GM20000 (cell line): ENCODE results near the gene SLC30A1.

Source experiments
- DNase-seq: peaks from one replicate; pipeline ENCODE4 v3.0.0; 2012; ENCODE audit warnings: low spot score
- TF ChIP-seq, protein P1 (sequence below): IDR thresholded peaks from 2 replicates; pipeline ENCODE4 v1.5.1; 2012; ENCODE audit warnings: mild to moderate bottlenecking, control low read depth; ENCODE audit errors: extremely low read depth, missing control alignments

SLC30A1 gene

GRCh38 chr1:211601982-211602670, 23.2 kb upstream of the SLC30A1 start:
- TF ChIP-seq, protein P1, sequence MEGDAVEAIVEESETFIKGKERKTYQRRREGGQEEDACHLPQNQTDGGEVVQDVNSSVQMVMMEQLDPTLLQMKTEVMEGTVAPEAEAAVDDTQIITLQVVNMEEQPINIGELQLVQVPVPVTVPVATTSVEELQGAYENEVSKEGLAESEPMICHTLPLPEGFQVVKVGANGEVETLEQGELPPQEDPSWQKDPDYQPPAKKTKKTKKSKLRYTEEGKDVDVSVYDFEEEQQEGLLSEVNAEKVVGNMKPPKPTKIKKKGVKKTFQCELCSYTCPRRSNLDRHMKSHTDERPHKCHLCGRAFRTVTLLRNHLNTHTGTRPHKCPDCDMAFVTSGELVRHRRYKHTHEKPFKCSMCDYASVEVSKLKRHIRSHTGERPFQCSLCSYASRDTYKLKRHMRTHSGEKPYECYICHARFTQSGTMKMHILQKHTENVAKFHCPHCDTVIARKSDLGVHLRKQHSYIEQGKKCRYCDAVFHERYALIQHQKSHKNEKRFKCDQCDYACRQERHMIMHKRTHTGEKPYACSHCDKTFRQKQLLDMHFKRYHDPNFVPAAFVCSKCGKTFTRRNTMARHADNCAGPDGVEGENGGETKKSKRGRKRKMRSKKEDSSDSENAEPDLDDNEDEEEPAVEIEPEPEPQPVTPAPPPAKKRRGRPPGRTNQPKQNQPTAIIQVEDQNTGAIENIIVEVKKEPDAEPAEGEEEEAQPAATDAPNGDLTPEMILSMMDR: no peak

GRCh38 chr1:211601159-211601558, 22.2 kb upstream of the SLC30A1 start:
- TF ChIP-seq, protein P1: no peak
- DNase-seq: no peak

More at GRCh38 chr1:211601982-211602670, 23.2 kb upstream of the SLC30A1 start:
- DNase-seq: no peak

DNA sequence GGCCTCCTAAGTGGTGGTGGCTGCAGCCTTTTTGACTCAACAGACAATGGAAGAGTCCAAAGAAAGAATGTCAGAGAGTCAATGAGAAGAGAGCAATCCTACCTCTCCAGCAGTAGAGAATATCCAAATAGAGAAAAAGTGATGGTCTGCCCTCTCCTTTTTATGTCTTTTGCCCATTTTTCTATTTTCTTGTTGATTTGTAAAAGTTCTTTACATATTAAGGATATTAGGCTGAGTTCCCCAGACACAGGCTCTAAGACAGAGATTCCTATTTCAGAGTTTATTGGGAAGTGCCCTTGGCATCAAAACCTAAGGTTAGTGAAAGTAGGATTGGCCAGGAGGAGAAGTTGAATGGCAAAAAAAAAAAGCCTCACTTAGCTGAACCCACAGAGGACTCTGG, 20.3 kb upstream of the SLC30A1 start:
- no peak for DNase-seq
- TF ChIP-seq, protein P1: no peak

- DNase-seq: no peak
- TF ChIP-seq, protein P1: no peak
These were observed 19.6 kb upstream of the SLC30A1 start for GRCh38 chr1:211598514-211598913.

DNA sequence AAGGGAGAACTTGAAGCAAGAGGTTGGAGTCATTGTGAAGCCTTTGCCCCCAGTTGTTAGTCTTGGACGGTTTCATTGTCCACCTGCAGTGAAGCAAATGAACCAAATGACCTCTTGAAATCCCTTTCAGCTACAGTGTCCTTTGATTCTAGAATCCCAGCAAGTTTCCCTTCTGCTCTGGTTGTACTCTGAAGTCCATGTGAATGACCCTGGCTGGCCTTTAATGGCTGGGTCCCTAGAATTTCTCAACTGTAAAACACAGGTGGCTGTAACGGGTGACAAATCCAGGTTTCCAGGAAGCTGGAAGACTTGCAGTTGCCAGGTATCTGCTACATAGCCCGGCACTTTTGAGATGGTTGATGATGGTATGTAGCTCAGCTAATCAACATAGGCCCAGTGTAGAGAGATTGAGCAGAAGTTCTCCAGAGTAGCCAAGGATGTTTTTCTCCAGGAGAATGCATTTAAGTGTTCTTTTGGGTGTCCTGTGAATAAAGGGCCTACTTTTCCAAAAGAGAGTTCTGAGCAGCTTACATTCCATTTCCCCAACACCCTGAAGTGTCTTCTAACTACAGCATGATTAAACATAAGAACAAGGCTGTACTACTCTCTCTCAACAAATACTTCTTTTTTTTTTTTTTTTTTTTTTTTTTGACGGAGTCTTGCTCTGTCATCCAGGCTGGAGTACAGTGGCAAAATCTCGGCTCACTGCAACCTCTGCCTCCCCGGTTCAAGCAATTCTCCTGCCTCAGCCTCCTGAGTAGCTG, 17.6 kb upstream of the SLC30A1 start:
- TF ChIP-seq, protein P1: no peak
- DNase-seq: no peak

- no peak for DNase-seq
- TF ChIP-seq, protein P1: no peak
These were observed 16.5 kb upstream of the SLC30A1 start for GRCh38 chr1:211595419-211595818.

GRCh38 chr1:211591980-211592493, 13.1 kb upstream of the SLC30A1 start:
- no peak for DNase-seq
- TF ChIP-seq, protein P1: no peak
